A549 (cell line): ENCODE measurements around the gene APOL2. TPM values are rescaled to one million over a fixed set of nuclear protein-coding genes. Genes with fewer than 3 reads are reported as not detected.

Experiments used
- ATAC-seq, 2 experiments: fragments of 200-7000 bp in 1 of 2; fragments of >200 bp in 1 of 2; cut with Nextera tagmentation in 1 of 2; cut with Tn5 transposase in 1 of 2; 3 replicates each; pipeline versions ENCODE4 v1.8.0 to v1.9.1; 2018 to 2020; ENCODE audit warnings: mild to moderate bottlenecking in 1 of 2, moderate library complexity in 1 of 2
- CTCF ChIA-PET: fragments of 300-600 bp; sonication (Branson Sonifier 250); formaldehyde crosslinking; extraction: SDS; loops from one replicate; lab custom pipeline; 2021; ENCODE audit warnings: antibody characterized with exemption, inconsistent platforms; lab: Yijun Ruan, JAX
- POLR2A ChIA-PET: fragments of 350-600 bp; formaldehyde crosslinking; extraction: SDS; loops from one replicate; lab custom pipeline; 2021; ENCODE audit warnings: antibody characterized with exemption, inconsistent platforms; lab: Yijun Ruan, JAX
- DNase-seq, 2 experiments: peaks; one replicate each; pipeline versions ENCODE4 v3.0.0 to v3.0.0-alpha.2; 2011 to 2016; ENCODE audit warnings: low read depth in 1 of 2, low spot score in 1 of 2
- FAIRE-seq: peaks from 2 replicates; lab custom pipeline; 2011; peaks lifted over from hg19 to GRCh38; lab: Jason Lieb, UNC
- H3K27ac ChIP-seq, 2 experiments: fragments of >200 bp; sonication (Bioruptor Twin); formaldehyde crosslinking; 3 replicates each; pipeline ENCODE4 v1.5.1; 2016 to 2017
- H3K4me1 ChIP-seq: fragments of >200 bp; sonication (Bioruptor Twin); formaldehyde crosslinking; 3 replicates; pipeline ENCODE4 v1.6.1; 2016
- H3K4me2 ChIP-seq: fragments of >200 bp; sonication (Bioruptor Twin); formaldehyde crosslinking; 3 replicates; pipeline ENCODE4 v1.6.1; 2016
- H3K4me3 ChIP-seq: fragments of >200 bp; sonication (Bioruptor Twin); formaldehyde crosslinking; 3 replicates; pipeline ENCODE4 v1.5.1; 2016
- H3K9me3 ChIP-seq: fragments of >200 bp; sonication (Bioruptor Twin); formaldehyde crosslinking; 3 replicates; pipeline ENCODE4 v1.6.1; 2016
- CBX2 ChIP-seq: fragments of 200-600 bp; sonication (generic); IDR thresholded peaks from 2 replicates; pipeline ENCODE4 v1.6.1; 2016; ENCODE audit warnings: low read depth, mild to moderate bottlenecking, borderline replicate concordance
- EHMT2 ChIP-seq: fragments of 200-600 bp; sonication (generic); IDR thresholded peaks from 2 replicates; pipeline ENCODE4 v1.6.1; 2016; ENCODE audit warnings: antibody characterized with exemption, low read depth, mild to moderate bottlenecking, moderate library complexity
- EP300 ChIP-seq, 2 experiments: fragments of >200 bp; sonication (Bioruptor Twin); formaldehyde crosslinking; IDR thresholded peaks; 2 replicates in 1 of 2; 3 replicates in 1 of 2; pipeline ENCODE4 v1.6.1; 2016 to 2017
- ESRRA ChIP-seq: fragments of 150-350 bp; IDR thresholded peaks from 2 replicates; pipeline ENCODE4 v1.6.1; 2014; ENCODE audit warnings: mild to moderate bottlenecking, low read length, borderline replicate concordance
- FOSB ChIP-seq: fragments of 250-450 bp; sonication (Bioruptor Pico); IDR thresholded peaks from 2 replicates; pipeline ENCODE4 v1.5.0; 2020; ENCODE audit warnings: mild to moderate bottlenecking, moderate library complexity
- FOSL2 ChIP-seq, 2 experiments: fragments of 450-650 bp in 1 of 2; fragments of >200 bp in 1 of 2; sonication (Bioruptor Twin) in 1 of 2; formaldehyde crosslinking; IDR thresholded peaks; 2 replicates each; pipeline versions ENCODE4 v1.5.0 to v1.6.1; 2016 to 2020; ENCODE audit warnings: mild to moderate bottlenecking in 1 of 2, moderate library complexity in 1 of 2
- HOXB13 ChIP-seq: fragments of 250-450 bp; sonication (Bioruptor Pico); IDR thresholded peaks from 2 replicates; pipeline ENCODE4 v1.5.0; 2020; ENCODE audit warnings: low read depth, mild to moderate bottlenecking, moderate library complexity
- KDM1A ChIP-seq: fragments of 200-600 bp; sonication (generic); IDR thresholded peaks from 2 replicates; pipeline ENCODE4 v1.6.1; 2016; ENCODE audit warnings: low read depth, mild to moderate bottlenecking
- KDM5A ChIP-seq: fragments of 200-600 bp; sonication (generic); IDR thresholded peaks from 2 replicates; pipeline ENCODE4 v1.6.1; 2016; ENCODE audit warnings: antibody characterized with exemption, mild to moderate bottlenecking
- PHF8 ChIP-seq: fragments of 200-600 bp; sonication (generic); IDR thresholded peaks from 2 replicates; pipeline ENCODE4 v1.6.1; 2016; ENCODE audit warnings: low read depth, mild to moderate bottlenecking, antibody characterized with exemption, moderate library complexity, borderline replicate concordance
- RAD21 ChIP-seq, 2 experiments: fragments of >200 bp in 1 of 2; sonication (Bioruptor Twin) in 1 of 2; formaldehyde crosslinking in 1 of 2; IDR thresholded peaks in 1 of 2; conservative IDR thresholded peaks in 1 of 2; 2 replicates in 1 of 2; 3 replicates in 1 of 2; pipeline ENCODE4 v1.6.1; 2012 to 2018; ENCODE audit warnings: inconsistent platforms in 1 of 2
- RNF2 ChIP-seq: fragments of 200-600 bp; sonication (generic); IDR thresholded peaks from 2 replicates; pipeline ENCODE4 v1.6.1; 2016; ENCODE audit warnings: low read depth, mild to moderate bottlenecking, antibody characterized with exemption, moderate library complexity, borderline replicate concordance
- SMC3 ChIP-seq: fragments of >200 bp; sonication (Bioruptor Twin); formaldehyde crosslinking; IDR thresholded peaks from 3 replicates; pipeline ENCODE4 v1.6.1; 2018; ENCODE audit warnings: inconsistent platforms
- TP53 ChIP-seq: fragments of 250-450 bp; sonication (Bioruptor Pico); IDR thresholded peaks from 2 replicates; pipeline ENCODE4 v1.5.0; 2021; ENCODE audit warnings: mild to moderate bottlenecking, moderate library complexity
- ZC3H11A ChIP-seq: fragments of 450-650 bp; IDR thresholded peaks from 2 replicates; pipeline ENCODE4 v1.6.1; 2014; ENCODE audit warnings: antibody characterized with exemption, mild to moderate bottlenecking
- ZSCAN20 ChIP-seq: fragments of 250-450 bp; sonication (Bioruptor Pico); IDR thresholded peaks from 2 replicates; pipeline ENCODE4 v1.8.0; 2022; ENCODE audit warnings: mild to moderate bottlenecking, moderate library complexity
- WGBS: methylation state at CpG from one replicate; pipeline ENCODE4 v1.1.6; 2017; ENCODE audit errors: missing lambda C conversion rate; 5-methylcytosine and 5-hydroxymethylcytosine counted together
- polyA plus RNA-seq, 4 experiments: library from polyadenylated mRNA; depleted of rRNA in 3 of 4; stranded (reverse); fragments of >200 nt; fragmentation: RNase III in 1 of 4; extraction: RNeasy Plus Mini Kit Qiagen cat#74134 plus additional on column Dnase treatment in 1 of 4; gene quantifications; 2 replicates in 3 of 4; 3 replicates in 1 of 4; pipeline ENCODE4 v1.2.3, GENCODE V29; 2011 to 2017
- TF ChIP-seq, protein P1 (sequence below): fragments of >200 bp; sonication (Bioruptor Twin); formaldehyde crosslinking; IDR thresholded peaks from 3 replicates; pipeline ENCODE4 v1.5.1; 2016

APOL2 gene
- polyA plus RNA-seq, 2 of the 4 experiments (the other 2 are of a cell fraction) = 8.7 to 23.8 TPM

DNA sequence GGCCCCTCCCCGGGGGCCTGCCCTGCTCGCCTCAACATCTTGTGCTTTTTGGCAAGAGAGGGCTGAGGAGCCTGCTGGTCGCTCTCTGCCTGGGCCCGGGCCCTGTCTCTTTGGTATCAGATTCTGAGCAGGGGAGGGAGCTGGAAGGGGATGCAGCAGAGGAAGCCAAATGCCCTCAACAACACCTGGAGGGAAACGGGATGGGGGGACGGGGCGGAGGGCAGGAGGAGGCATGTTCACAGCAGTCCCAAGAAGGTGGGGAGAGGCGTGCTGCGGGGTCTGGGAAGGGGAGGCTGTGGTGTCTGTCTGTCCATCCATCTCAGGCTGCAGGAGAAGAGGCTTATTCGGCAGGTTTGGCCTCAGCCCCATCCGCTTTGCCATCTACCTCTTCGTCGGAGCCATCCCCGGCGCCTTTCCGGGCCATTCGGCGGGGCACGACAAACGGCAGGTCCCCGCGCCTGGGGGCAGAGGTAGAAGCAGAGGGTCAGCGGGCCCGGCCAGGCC is 43.1 kb upstream of the APOL2 start:
- Histone ChIP-seq H3K4me1 (0 out of 3 replicates have a peak, but pooled peaks cover 2% of the 10 kb centered on the region), H3K9me3 (no peaks in the 10 kb centered on the region), H3K27ac (no peak overlapping the region), H3K4me2 (no peak overlapping the region), H3K4me3 (no peak overlapping the region)
- ChIA-PET CTCF (no interaction called here), POLR2A (no interaction called here)
- FAIRE-seq (no peak), DNase-seq (no peak), ATAC-seq (no peak)
- WGBS = 92% methylated on average over 20 of the region's 24 CpGs
- TF ChIP-seq EHMT2 = no peak
- TF ChIP-seq SMC3 = no peak
- no peak for TF ChIP-seq CBX2
- TF ChIP-seq TP53 (CRISPR knock-in tag) = no peak
- TF ChIP-seq KDM5A = no peak
- TF ChIP-seq ZSCAN20 (CRISPR knock-in tag) = no peak
- no peak for TF ChIP-seq KDM1A
- TF ChIP-seq HOXB13 (CRISPR knock-in tag) = no peak
- no peak for TF ChIP-seq PHF8
- TF ChIP-seq FOSL2 (IDR thresholded peaks at IDR 0.05) = no peak
- TF ChIP-seq FOSL2 (CRISPR knock-in tag; IDR thresholded peaks at IDR 0.05) = no peak
- no peak for TF ChIP-seq EP300 (IDR thresholded peaks at IDR 0.05)
- TF ChIP-seq RAD21 (conservative IDR thresholded peaks at IDR 0.05 in 1 of 2, IDR thresholded peaks at IDR 0.05 in 1 of 2) = no peak
- TF ChIP-seq ESRRA = no peak
- TF ChIP-seq, protein P1, sequence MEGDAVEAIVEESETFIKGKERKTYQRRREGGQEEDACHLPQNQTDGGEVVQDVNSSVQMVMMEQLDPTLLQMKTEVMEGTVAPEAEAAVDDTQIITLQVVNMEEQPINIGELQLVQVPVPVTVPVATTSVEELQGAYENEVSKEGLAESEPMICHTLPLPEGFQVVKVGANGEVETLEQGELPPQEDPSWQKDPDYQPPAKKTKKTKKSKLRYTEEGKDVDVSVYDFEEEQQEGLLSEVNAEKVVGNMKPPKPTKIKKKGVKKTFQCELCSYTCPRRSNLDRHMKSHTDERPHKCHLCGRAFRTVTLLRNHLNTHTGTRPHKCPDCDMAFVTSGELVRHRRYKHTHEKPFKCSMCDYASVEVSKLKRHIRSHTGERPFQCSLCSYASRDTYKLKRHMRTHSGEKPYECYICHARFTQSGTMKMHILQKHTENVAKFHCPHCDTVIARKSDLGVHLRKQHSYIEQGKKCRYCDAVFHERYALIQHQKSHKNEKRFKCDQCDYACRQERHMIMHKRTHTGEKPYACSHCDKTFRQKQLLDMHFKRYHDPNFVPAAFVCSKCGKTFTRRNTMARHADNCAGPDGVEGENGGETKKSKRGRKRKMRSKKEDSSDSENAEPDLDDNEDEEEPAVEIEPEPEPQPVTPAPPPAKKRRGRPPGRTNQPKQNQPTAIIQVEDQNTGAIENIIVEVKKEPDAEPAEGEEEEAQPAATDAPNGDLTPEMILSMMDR = no peak

DNA sequence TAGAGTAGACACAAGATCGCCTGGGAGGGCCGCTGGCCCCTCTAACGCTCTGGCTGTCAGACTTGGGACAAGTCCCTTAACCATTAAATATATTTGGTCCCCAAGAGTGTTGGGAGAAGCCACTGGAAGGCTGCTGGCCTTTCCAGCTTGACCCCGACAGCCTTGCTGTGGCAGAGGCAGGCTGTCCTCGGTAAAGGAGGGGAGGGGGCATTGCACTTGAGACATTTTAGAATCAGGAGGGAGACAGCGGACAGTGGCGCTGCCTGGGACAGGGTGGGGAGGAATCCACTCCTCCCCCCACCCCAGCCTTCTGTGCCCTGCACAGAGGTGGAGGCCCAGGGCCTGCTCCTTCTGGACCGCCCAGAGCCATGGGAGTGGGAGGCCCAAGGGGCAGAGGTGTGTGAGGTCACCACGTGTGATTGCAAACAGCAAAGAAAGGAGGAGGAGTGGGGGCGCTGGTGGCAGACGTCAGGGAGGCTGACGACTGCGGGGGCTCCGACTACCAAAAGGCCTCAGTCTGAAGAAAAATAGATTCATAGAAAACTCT is 42.5 kb upstream of the APOL2 start:
- ChIA-PET POLR2A (no interaction called here), CTCF (interaction anchor here (1.5 kb wide), 1 partner anchor 43 kb away, joined by 4 read pairs; the partner anchor contains the start of gene APOL2)
- Histone ChIP-seq H3K4me1 (0 out of 3 replicates have a peak, but pooled peaks cover 2% of the 10 kb centered on the region), H3K9me3 (no peaks in the 10 kb centered on the region), H3K27ac (no peak overlapping the region), H3K4me2 (no peak overlapping the region), H3K4me3 (no peak overlapping the region)
- DNase-seq (no peak), FAIRE-seq (no peak), ATAC-seq (no peak)
- WGBS = 89% methylated on average over 14 of the region's 14 CpGs
- no peak for TF ChIP-seq ZC3H11A
- TF ChIP-seq RAD21 (conservative IDR thresholded peaks at IDR 0.05 in 1 of 2, IDR thresholded peaks at IDR 0.05 in 1 of 2) = no peak
- TF ChIP-seq FOSL2 (IDR thresholded peaks at IDR 0.05) = no peak
- no peak for TF ChIP-seq FOSL2 (CRISPR knock-in tag; IDR thresholded peaks at IDR 0.05)
- no peak for TF ChIP-seq FOSB (CRISPR knock-in tag)
- no peak for TF ChIP-seq TP53 (CRISPR knock-in tag)

DNA sequence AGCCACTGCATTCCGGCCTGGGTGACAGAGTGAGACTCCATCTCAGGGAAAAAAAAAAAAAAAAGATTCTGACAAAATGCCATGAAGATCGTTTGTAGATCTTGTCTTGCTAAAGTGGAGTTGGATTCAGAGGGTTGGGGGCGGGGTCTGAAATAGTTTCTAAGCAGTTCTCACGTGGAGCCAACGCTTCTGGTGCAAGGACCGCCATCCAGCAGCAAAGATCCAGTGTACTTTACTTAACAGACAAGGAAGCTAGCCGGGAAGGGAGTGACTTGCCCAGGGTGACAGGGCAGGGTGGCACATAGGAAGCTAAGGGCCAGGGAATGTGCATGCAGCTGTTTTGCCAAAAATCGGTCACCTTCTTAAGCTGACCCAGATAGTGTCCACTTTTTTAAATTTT is 41.1 kb upstream of the APOL2 start:
- WGBS = 82% methylated on average over 8 of the region's 8 CpGs
- TF ChIP-seq RNF2 = no peak
- DNase-seq (no peak), ATAC-seq (no peak), FAIRE-seq (no peak)
- H3K27ac ChIP-seq = no peak overlapping the region
- H3K4me3 ChIP-seq = no peak overlapping the region
- H3K4me1 ChIP-seq = 0 out of 3 replicates have a peak, but pooled peaks cover 2% of the 10 kb centered on the region
- no peak overlapping the region for H3K4me2 ChIP-seq
- ChIA-PET POLR2A (interaction anchor here (0.7 kb wide), 1 partner anchor 62 kb away, joined by 3 read pairs; no protein-coding TSS in a partner anchor), CTCF (interaction anchor here (0.7 to 1.5 kb wide), 4 partner anchors 41 to 190 kb away, joined by 3 to 4 read pairs (median 4); partner anchors contain the start of gene APOL2)
- no peaks in the 10 kb centered on the region for H3K9me3 ChIP-seq
